GM12801 (cell line): ENCODE results near the gene KSR1.

Source experiments
- CTCF ChIP-seq: IDR thresholded peaks from one replicate; pipeline ENCODE4 v1.5.1; 2011; ENCODE audit warnings: control low read depth; ENCODE audit not compliant: insufficient read length; ENCODE audit errors: extremely low read depth

The KSR1 gene

GRCh38 chr17:27575912-27576252, 119.6 kb downstream of the KSR1 start:
- TF ChIP-seq CTCF: no peak

- TF ChIP-seq CTCF: no peak
These were observed 120.3 kb downstream of the KSR1 start for GRCh38 chr17:27576477-27577083.

- no peak for TF ChIP-seq CTCF
These were observed 121.0 kb downstream of the KSR1 start for GRCh38 chr17:27577121-27577761.

- TF ChIP-seq CTCF: no peak
These were observed 121.9 kb downstream of the KSR1 start for GRCh38 chr17:27577884-27578717.

- TF ChIP-seq CTCF: no peak
These were observed 122.5 kb downstream of the KSR1 start for GRCh38 chr17:27578718-27579085.

- TF ChIP-seq CTCF: no peak
These were observed 123.1 kb downstream of the KSR1 start for GRCh38 chr17:27579304-27579703.

- TF ChIP-seq CTCF: no peak
These were observed 123.7 kb downstream of the KSR1 start for GRCh38 chr17:27579897-27580321.
